HG02623 (cell line): Measurements from ENCODE around the gene HSPB8.

ENCODE experiments used
- ATAC-seq: cut with Tn5 transposase; IDR thresholded peaks from one replicate; pipeline ENCODE4 v1.9.1; 2021; ENCODE audit warnings: moderate library complexity; ENCODE audit not compliant: unreplicated experiment

HSPB8 gene

GRCh38 chr12:119169150-119169549 lies 9.6 kb upstream of the HSPB8 start:
- no peak for ATAC-seq

- no peak for ATAC-seq
Observed at GRCh38 chr12:119171291-119171690, 7.4 kb upstream of the HSPB8 start.

GRCh38 chr12:119171691-119172425 lies 6.9 kb upstream of the HSPB8 start:
- no peak for ATAC-seq

GRCh38 chr12:119175081-119175480 lies 3.6 kb upstream of the HSPB8 start:
- no peak for ATAC-seq

GRCh38 chr12:119176267-119177055 lies 2.3 kb upstream of the HSPB8 start:
- ATAC-seq = no peak

GRCh38 chr12:119177056-119177325 lies 1.7 kb upstream of the HSPB8 start:
- no peak for ATAC-seq

- ATAC-seq = no peak
Observed at GRCh38 chr12:119177724-119178380, 879 bp upstream of the HSPB8 start.

- ATAC-seq = no peak
Observed at GRCh38 chr12:119179335-119180021, 747 bp downstream of the HSPB8 start.

GRCh38 chr12:119180380-119181040 lies 1.8 kb downstream of the HSPB8 start:
- ATAC-seq = no peak

- ATAC-seq = no peak
Observed at GRCh38 chr12:119181202-119181601, 2.5 kb downstream of the HSPB8 start.

GRCh38 chr12:119181944-119182343 lies 3.2 kb downstream of the HSPB8 start:
- ATAC-seq = no peak

- no peak for ATAC-seq
Observed at GRCh38 chr12:119182701-119183493, 4.2 kb downstream of the HSPB8 start.

GRCh38 chr12:119183942-119184695 lies 5.4 kb downstream of the HSPB8 start:
- ATAC-seq = no peak

GRCh38 chr12:119195256-119195655 lies 16.5 kb downstream of the HSPB8 start:
- no peak for ATAC-seq

GRCh38 chr12:119198440-119198839 lies 19.7 kb downstream of the HSPB8 start:
- ATAC-seq = no peak

GRCh38 chr12:119200601-119201000 lies 21.9 kb downstream of the HSPB8 start:
- no peak for ATAC-seq

GRCh38 chr12:119201789-119202543 lies 23.2 kb downstream of the HSPB8 start:
- ATAC-seq = no peak

- ATAC-seq = no peak
Observed at GRCh38 chr12:119202544-119202943, 23.8 kb downstream of the HSPB8 start.

GRCh38 chr12:119204131-119204530 lies 25.4 kb downstream of the HSPB8 start:
- no peak for ATAC-seq
